Adrenal gland (tissue), 5 donors: ENCODE measurements around the gene USF2.

Experiments used
- POLR2A ChIP-seq, 2 donors: fragments of 450-650 bp; IDR thresholded peaks; one replicate each; pipeline ENCODE4 v1.6.1; 2017; ENCODE audit warnings: antibody characterized with exemption in 2 of 2, mild to moderate bottlenecking in 2 of 2, moderate library complexity in 1 of 2
- TF ChIP-seq, protein P1 (sequence below), 6 experiments: fragments of 450-650 bp in 4 of 6; fragments of 200-600 bp in 2 of 6; sonication (generic) in 1 of 6; IDR thresholded peaks; 1 replicate in 5 of 6; 2 replicates in 1 of 6; pipeline versions ENCODE4 v1.5.1 to v1.8.0; 2016 to 2021; ENCODE audit warnings: antibody characterized with exemption in 6 of 6, mild to moderate bottlenecking in 2 of 6, moderate library complexity in 1 of 6
- donor health status: DM: no; HTN: no; CAD: no.

DNA sequence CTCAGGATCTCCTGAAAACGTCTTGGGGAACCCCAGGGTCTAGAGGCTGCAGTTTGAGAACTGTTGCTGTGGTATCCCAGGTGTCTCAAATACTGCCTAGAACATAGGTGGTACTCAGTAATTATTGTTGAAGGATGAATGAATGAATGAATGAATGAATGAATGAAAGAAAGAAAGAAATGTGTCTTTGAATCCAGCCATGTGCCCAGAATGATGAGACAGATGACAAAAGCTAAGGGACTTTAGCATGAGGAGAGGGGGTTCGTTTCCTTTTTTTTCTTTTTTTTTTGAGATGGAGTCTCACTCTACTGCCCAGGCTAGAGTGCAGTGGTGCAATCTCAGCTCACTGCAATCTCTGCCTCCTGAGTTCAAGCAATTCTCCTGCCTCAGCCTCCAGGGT lies 12.2 kb upstream of the USF2 start:
- TF ChIP-seq, protein P1, sequence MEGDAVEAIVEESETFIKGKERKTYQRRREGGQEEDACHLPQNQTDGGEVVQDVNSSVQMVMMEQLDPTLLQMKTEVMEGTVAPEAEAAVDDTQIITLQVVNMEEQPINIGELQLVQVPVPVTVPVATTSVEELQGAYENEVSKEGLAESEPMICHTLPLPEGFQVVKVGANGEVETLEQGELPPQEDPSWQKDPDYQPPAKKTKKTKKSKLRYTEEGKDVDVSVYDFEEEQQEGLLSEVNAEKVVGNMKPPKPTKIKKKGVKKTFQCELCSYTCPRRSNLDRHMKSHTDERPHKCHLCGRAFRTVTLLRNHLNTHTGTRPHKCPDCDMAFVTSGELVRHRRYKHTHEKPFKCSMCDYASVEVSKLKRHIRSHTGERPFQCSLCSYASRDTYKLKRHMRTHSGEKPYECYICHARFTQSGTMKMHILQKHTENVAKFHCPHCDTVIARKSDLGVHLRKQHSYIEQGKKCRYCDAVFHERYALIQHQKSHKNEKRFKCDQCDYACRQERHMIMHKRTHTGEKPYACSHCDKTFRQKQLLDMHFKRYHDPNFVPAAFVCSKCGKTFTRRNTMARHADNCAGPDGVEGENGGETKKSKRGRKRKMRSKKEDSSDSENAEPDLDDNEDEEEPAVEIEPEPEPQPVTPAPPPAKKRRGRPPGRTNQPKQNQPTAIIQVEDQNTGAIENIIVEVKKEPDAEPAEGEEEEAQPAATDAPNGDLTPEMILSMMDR (IDR thresholded peaks at IDR 0.05) = no peak
- TF ChIP-seq POLR2A (IDR thresholded peaks at IDR 0.05) = no peak
